PFSK-1 (cell line): Measurements from ENCODE around the gene HEMGN. TPM values are rescaled to one million over a fixed set of nuclear protein-coding genes. Genes with fewer than 3 reads are reported as not detected.

Experiments
- FOXP2 ChIP-seq: optimal IDR thresholded peaks from 2 replicates; pipeline ENCODE3; 2011; ENCODE audit warnings: borderline replicate concordance, control low read depth, inconsistent platforms; ENCODE audit not compliant: insufficient read depth; ENCODE audit errors: extremely low read length, extremely low read depth
- POLR2AphosphoS5 ChIP-seq: IDR thresholded peaks from 2 replicates; pipeline ENCODE4 v1.6.1; 2012; ENCODE audit warnings: low read depth, mild to moderate bottlenecking, control low read depth, low read length, moderate library complexity
- SIN3A ChIP-seq: IDR thresholded peaks from 2 replicates; pipeline ENCODE4 v1.6.1; 2012; ENCODE audit warnings: mild to moderate bottlenecking, low read length, moderate library complexity, borderline replicate concordance; ENCODE audit not compliant: insufficient read depth
- TAF1 ChIP-seq: IDR thresholded peaks from 2 replicates; pipeline ENCODE4 v1.6.1; 2012; ENCODE audit warnings: low read length, control low read depth, borderline replicate concordance; ENCODE audit not compliant: insufficient read depth
- polyA plus RNA-seq: library from polyadenylated mRNA; unstranded; fragments of >200 nt; gene quantifications from one replicate; pipeline ENCODE4 v1.2.1, GENCODE V29; 2012; ENCODE audit warnings: low read depth, missing spikeins; ENCODE audit not compliant: insufficient read length
- TF ChIP-seq, protein P1 (sequence below), 2 experiments: IDR thresholded peaks; 2 replicates each; pipeline versions ENCODE4 v1.6.1 to v1.8.0; 2011 to 2012; ENCODE audit warnings: low read depth in 2 of 2, low read length in 2 of 2, control low read depth in 1 of 2, inconsistent platforms in 1 of 2, mild to moderate bottlenecking in 1 of 2, moderate library complexity in 1 of 2; ENCODE audit not compliant: insufficient read depth in 1 of 2

The HEMGN gene, protein sequence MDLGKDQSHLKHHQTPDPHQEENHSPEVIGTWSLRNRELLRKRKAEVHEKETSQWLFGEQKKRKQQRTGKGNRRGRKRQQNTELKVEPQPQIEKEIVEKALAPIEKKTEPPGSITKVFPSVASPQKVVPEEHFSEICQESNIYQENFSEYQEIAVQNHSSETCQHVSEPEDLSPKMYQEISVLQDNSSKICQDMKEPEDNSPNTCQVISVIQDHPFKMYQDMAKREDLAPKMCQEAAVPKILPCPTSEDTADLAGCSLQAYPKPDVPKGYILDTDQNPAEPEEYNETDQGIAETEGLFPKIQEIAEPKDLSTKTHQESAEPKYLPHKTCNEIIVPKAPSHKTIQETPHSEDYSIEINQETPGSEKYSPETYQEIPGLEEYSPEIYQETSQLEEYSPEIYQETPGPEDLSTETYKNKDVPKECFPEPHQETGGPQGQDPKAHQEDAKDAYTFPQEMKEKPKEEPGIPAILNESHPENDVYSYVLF
- polyA plus RNA-seq: not detected

DNA sequence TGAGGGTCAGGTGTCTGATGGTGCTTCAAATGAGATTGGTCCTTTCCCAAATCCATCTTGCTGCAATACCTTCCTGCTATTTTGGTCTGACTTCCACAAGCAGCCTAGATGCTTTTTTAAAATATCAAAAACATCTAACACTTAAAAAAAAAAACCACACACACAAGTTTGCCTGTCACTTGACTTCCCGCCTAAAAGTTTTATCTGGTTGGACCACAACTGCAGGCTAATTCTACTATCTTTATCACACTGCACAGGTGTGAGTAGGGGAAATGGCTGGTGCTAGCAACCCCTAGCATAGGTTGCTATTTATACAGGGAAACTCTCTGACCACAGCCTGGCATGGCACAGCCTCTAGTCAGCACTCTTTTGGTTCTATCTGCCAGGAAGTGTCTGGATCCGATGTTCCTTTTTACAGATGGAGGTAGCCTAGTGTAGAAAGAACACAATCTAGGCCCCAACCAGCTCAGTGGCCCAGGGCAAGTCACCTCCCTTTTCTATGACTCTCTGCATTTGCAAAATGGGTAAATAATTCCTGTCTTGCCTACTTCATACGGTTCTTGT lies at the start of gene HEMGN:
Gene HEMGN (minus strand): TSS at position 92 of the 564 bp plus-strand sequence. CDS start 36 bp downstream, at position 56.
- TF ChIP-seq, protein P1, sequence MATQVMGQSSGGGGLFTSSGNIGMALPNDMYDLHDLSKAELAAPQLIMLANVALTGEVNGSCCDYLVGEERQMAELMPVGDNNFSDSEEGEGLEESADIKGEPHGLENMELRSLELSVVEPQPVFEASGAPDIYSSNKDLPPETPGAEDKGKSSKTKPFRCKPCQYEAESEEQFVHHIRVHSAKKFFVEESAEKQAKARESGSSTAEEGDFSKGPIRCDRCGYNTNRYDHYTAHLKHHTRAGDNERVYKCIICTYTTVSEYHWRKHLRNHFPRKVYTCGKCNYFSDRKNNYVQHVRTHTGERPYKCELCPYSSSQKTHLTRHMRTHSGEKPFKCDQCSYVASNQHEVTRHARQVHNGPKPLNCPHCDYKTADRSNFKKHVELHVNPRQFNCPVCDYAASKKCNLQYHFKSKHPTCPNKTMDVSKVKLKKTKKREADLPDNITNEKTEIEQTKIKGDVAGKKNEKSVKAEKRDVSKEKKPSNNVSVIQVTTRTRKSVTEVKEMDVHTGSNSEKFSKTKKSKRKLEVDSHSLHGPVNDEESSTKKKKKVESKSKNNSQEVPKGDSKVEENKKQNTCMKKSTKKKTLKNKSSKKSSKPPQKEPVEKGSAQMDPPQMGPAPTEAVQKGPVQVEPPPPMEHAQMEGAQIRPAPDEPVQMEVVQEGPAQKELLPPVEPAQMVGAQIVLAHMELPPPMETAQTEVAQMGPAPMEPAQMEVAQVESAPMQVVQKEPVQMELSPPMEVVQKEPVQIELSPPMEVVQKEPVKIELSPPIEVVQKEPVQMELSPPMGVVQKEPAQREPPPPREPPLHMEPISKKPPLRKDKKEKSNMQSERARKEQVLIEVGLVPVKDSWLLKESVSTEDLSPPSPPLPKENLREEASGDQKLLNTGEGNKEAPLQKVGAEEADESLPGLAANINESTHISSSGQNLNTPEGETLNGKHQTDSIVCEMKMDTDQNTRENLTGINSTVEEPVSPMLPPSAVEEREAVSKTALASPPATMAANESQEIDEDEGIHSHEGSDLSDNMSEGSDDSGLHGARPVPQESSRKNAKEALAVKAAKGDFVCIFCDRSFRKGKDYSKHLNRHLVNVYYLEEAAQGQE (IDR thresholded peaks at IDR 0.05; ENCODE audit: insufficient read depth in 1 of 2, low read depth in 2 of 2, low read length in 2 of 2): no peak
- TF ChIP-seq FOXP2: no peak
- TF ChIP-seq TAF1: no peak
- no peak for TF ChIP-seq POLR2AphosphoS5
- TF ChIP-seq SIN3A: no peak

DNA sequence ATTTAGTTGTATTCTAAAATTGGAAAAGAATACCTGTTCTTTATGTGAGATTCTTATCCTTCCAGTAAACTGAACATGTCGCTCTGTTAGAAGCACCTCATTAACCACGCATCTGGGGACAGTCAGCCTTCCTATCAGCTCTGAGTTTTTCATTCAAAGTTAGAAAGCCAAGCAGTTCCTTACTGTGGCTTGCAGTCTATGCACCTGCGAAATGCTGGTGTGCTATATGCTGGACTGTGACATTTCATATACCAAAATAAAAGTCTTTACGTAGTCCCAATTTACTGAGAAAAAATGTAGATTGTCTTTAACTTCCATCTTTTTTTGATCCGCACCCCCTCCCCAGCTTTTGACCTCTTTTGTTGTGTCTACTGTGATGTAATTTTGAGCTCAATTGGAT lies 49.5 kb upstream of the HEMGN start:
- TF ChIP-seq SIN3A: no peak
- TF ChIP-seq POLR2AphosphoS5: no peak
- TF ChIP-seq, protein P1 (IDR thresholded peaks at IDR 0.05; ENCODE audit: insufficient read depth in 1 of 2, low read depth in 2 of 2, low read length in 2 of 2): no peak
- no peak for TF ChIP-seq FOXP2
- no peak for TF ChIP-seq TAF1

DNA sequence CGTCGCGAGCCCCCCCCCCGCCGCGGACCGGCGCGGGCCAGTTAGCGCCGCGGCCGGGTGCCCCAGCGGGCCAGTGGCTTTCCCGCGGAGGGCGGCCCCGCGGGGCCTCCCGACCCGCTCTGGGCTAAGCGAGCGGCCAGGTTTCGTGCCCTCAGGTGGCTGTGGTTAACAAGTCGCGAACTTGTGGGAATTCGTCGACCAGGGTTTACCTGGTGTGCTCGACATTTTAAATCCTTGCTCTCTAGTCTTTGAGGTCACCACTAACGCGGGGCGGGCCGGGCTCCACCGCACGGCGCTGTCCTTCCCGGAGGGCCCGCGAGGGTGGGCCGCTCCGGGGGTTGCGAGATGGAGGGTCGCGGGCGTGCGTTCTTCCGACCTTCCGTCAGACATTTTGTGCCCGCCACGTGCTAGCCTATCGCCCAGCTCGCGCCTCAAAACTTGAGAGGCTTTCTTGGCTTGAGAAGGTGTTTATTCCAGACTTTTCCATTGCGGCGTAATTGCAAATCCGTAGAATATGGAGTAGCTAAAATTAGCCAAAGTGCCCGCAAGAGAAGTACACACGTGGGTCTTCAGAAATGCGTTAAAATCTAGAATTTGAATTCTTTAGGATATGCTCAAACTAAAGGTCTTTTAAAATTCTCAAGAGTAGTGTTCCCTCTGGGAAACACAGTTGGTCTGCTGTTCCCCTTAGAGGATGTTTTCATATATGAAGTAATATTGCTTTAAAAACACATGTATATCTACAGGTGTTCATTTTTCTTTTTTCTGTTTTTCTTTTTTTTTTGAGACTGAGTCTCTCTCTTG lies 47.3 kb upstream of the HEMGN start:
- TF ChIP-seq FOXP2: peak; percentile 1
- TF ChIP-seq, protein P1 (IDR thresholded peaks at IDR 0.05; ENCODE audit: insufficient read depth in 1 of 2, low read depth in 2 of 2, low read length in 2 of 2): no peak

DNA sequence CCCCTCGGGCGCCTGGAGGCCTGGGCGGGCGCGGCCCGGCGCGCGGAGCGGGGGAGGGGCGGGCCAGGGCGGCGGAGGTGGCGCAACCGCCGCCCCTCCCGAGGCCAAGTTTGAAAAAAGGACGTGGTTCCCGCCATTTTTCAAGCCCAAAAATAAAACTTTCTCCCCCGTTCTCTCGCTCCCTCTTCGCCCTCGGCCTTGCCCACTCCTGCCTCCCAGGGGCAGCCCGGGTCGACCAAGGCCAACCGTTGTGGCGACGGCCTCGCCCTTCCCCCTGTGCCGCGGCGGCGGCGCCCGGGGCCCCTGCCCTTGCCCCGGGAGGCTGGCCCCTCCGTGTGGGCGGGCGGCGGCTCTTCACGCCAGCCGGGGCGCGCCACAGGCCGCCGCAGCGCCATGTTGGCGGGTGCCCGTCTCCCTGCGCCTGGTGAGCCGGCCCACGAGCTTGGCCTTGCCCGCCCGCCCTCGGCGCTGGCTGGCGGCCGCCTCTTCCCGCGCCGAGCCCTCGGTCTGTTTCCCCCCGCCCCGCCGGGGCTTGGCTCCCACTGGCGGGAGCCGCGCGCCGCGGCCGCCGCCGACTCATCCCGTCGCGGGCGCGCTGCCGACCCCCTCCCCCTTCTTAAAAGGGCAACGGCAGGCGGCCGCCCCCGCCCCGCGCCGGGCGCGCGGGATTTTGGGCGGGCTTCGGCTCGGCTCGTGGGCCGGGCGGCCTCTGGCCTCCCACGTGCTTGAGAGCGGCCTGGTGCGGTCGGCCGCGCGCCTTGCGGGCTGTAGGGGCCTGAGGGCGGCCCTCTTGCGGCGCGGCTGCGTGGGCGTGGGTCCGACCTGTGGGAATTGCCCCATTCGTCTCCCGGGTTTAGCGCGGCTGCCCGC lies 46.5 kb upstream of the HEMGN start:
- TF ChIP-seq, protein P1 (IDR thresholded peaks at IDR 0.05; ENCODE audit: insufficient read depth in 1 of 2, low read depth in 2 of 2, low read length in 2 of 2): no peak
- TF ChIP-seq FOXP2 (peak; percentile 16), POLR2AphosphoS5 (no peak), TAF1 (no peak; the same call in 1 of the 2 replicates)
